HG02938 (cell line): ENCODE results near the gene SLC41A2.
A peak's percentile ranks its signal among the peaks of the same experiment; 100 is the strongest.

Source experiments
- ATAC-seq: cut with Tn5 transposase; IDR thresholded peaks from one replicate; pipeline ENCODE4 v1.9.1; 2021; ENCODE audit warnings: mild to moderate bottlenecking, moderate library complexity; ENCODE audit not compliant: unreplicated experiment

The SLC41A2 gene

GRCh38 chr12:104933128-104933527 lies 25.0 kb downstream of the SLC41A2 start:
- no peak for ATAC-seq

- peak; percentile 93 for ATAC-seq
Observed at GRCh38 chr12:104930388-104931326, 27.4 kb downstream of the SLC41A2 start.

GRCh38 chr12:104929977-104930376 lies 28.1 kb downstream of the SLC41A2 start:
- peak; percentile 9 for ATAC-seq

GRCh38 chr12:104929368-104929767 lies 28.7 kb downstream of the SLC41A2 start:
- no peak for ATAC-seq

- ATAC-seq, result no peak
Observed at GRCh38 chr12:104928036-104928745, 29.9 kb downstream of the SLC41A2 start.

GRCh38 chr12:104925501-104925900 lies 32.6 kb downstream of the SLC41A2 start:
- no peak for ATAC-seq

- no peak for ATAC-seq
Observed at GRCh38 chr12:104921340-104921739, 36.8 kb downstream of the SLC41A2 start.

GRCh38 chr12:104911942-104912341 lies 46.1 kb downstream of the SLC41A2 start:
- no peak for ATAC-seq

- ATAC-seq, result no peak
Observed at GRCh38 chr12:104910196-104910840, 47.8 kb downstream of the SLC41A2 start.

GRCh38 chr12:104909761-104910160 lies 48.3 kb downstream of the SLC41A2 start:
- ATAC-seq, result no peak
